ENCODE results near the gene URGCP.

The URGCP gene

GRCh38 chr7:43933902-43934560 is 27.6 kb upstream of the URGCP start:
- in situ Hi-C loops (cut with HindIII; ENCODE audit: low sequenced_read_pairs) = no loop called here
- no peak overlapping the region for H3K4me3 ChIP-seq (ENCODE audit: low read depth, low read length)
- TF ChIP-seq CTCF (IDR thresholded peaks at IDR 0.05; ENCODE audit: low read depth, low read length) = no peak
- DNase-seq (ENCODE audit: low read depth, low spot score) = no peak

DNA sequence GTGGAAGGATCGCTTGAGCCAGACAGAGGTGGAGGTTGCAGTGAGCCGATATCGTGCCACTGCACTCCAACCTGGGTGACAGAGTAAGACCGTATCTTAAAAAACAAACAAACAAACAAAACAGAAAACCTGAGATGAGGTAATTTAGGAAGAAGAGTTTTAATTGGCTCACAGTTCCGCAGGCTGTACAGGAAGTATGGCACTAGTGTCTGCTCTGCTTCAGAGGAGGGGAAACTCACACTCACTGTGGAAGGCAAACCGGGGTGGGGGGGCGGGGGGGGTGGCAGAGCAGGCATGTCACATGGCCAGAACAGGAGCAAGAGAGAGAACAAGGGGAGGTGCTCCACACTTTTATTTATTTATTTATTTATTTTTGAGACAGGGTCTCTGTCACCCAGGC is 24.9 kb upstream of the URGCP start:
- in situ Hi-C loops (cut with HindIII; ENCODE audit: low sequenced_read_pairs) = no loop called here
- no peak overlapping the region for H3K4me3 ChIP-seq (ENCODE audit: low read depth, low read length)
- TF ChIP-seq CTCF (IDR thresholded peaks at IDR 0.05; ENCODE audit: low read depth, low read length) = no peak
- no peak for DNase-seq (ENCODE audit: low read depth, low spot score)

- H3K4me3 ChIP-seq (ENCODE audit: low read depth, low read length) = no peak overlapping the region
- in situ Hi-C loops (cut with HindIII; ENCODE audit: low sequenced_read_pairs) = no loop called here
- TF ChIP-seq CTCF (IDR thresholded peaks at IDR 0.05; ENCODE audit: low read depth, low read length) = no peak
- no peak for DNase-seq (ENCODE audit: low read depth, low spot score)
These were observed 23.4 kb upstream of the URGCP start for GRCh38 chr7:43929529-43930457.

GRCh38 chr7:43927810-43928209 is 21.4 kb upstream of the URGCP start:
- H3K4me3 ChIP-seq (ENCODE audit: low read depth, low read length) = no peak overlapping the region
- no peak for DNase-seq (ENCODE audit: low read depth, low spot score)
- no peak for TF ChIP-seq CTCF (IDR thresholded peaks at IDR 0.05; ENCODE audit: low read depth, low read length)
- in situ Hi-C loops (cut with HindIII; ENCODE audit: low sequenced_read_pairs) = no loop called here

- no peak for DNase-seq (ENCODE audit: low read depth, low spot score)
- in situ Hi-C loops (cut with HindIII; ENCODE audit: low sequenced_read_pairs) = no loop called here
- H3K4me3 ChIP-seq (ENCODE audit: low read depth, low read length) = peak overlapping the region; percentile 63
- TF ChIP-seq CTCF (IDR thresholded peaks at IDR 0.05; ENCODE audit: low read depth, low read length) = no peak
These were observed 20.4 kb upstream of the URGCP start for GRCh38 chr7:43926798-43927123.

DNA sequence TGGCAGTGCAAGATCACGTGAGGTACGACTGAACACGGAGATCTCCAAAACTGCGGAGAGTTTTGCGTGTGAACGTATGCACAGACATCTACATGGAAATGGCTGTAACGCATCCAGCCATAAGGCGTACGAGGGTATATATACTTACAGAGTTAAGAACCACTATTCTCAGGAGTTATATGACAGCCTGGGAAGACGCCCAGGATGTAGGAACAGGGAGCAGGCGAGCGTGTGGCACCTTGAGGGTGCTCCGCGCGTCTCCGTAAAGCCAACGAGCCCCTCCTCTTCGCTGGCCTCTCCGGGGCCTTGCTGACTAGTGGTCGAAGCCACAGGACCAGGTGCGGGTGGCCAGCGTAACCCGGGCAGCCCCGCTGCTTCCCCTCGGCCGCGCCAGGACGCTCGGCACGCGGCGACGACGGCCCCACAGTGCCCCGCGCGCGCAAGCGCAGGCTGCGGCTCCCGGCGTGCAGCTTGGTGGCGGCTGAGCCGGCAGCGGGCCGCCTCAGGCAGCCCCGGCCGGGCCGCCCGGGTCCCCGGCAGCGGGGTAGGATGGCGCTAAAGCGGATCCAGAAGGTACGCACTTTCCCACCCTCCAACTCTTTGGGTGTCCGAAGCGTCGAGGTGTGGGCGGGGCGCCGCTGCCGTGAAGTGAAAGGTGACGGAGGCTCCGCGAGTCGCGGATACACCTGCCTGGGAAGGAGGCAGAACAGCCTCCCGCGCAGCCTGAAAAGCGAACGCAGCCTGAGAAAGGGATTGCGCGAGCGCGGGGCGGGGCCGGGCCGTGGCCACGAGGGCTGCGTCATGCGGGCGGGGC is 19.8 kb upstream of the URGCP start, which contains the start of gene UBE2D4:
Gene UBE2D4, plus strand, starts transcription at position 453 of the 814 bp plus-strand sequence. Its CDS starts 97 bp downstream, at position 550.
- in situ Hi-C loops (cut with HindIII; ENCODE audit: low sequenced_read_pairs) = no loop called here
- DNase-seq (ENCODE audit: low read depth, low spot score) = peak; percentile 71
- H3K4me3 ChIP-seq (ENCODE audit: low read depth, low read length) = peak within 1 kb of the TSS; percentile 63
- TF ChIP-seq CTCF (IDR thresholded peaks at IDR 0.05; ENCODE audit: low read depth, low read length) = no peak
